GM23248 (cell line): ENCODE measurements around the gene CCDC192.

ENCODE experiments used
- EZH2 ChIP-seq: fragments of 200-600 bp; sonication (generic); IDR thresholded peaks from 2 replicates; pipeline ENCODE4 v1.6.1; 2018; ENCODE audit warnings: antibody characterized with exemption, mild to moderate bottlenecking; ENCODE audit not compliant: insufficient read depth, poor library complexity, severe bottlenecking
- EZH2phosphoT487 ChIP-seq: fragments of 200-600 bp; sonication (generic); IDR thresholded peaks from 2 replicates; pipeline ENCODE4 v1.6.1; 2018; ENCODE audit warnings: antibody characterized with exemption, moderate library complexity, mild to moderate bottlenecking, low read depth; ENCODE audit not compliant: insufficient read depth

GRCh38 chr5:127665641-127666040, 37.5 kb upstream of the CCDC192 start:
- TF ChIP-seq EZH2phosphoT487 (no peak), EZH2 (no peak)
